T1000 (cell line): Measurements from ENCODE around the gene PLA2R1.
"Not testable (repeated sequence)": the region's sequence is repeated elsewhere in the genome, so short reads cannot be mapped to it uniquely, and the experiment has no call there.

Source experiments
- DNase-seq: peaks from one replicate; lab custom pipeline; 2025; ENCODE audit warnings: mixed read lengths; lab: John Stamatoyannopoulos, UW

The PLA2R1 gene

DNA sequence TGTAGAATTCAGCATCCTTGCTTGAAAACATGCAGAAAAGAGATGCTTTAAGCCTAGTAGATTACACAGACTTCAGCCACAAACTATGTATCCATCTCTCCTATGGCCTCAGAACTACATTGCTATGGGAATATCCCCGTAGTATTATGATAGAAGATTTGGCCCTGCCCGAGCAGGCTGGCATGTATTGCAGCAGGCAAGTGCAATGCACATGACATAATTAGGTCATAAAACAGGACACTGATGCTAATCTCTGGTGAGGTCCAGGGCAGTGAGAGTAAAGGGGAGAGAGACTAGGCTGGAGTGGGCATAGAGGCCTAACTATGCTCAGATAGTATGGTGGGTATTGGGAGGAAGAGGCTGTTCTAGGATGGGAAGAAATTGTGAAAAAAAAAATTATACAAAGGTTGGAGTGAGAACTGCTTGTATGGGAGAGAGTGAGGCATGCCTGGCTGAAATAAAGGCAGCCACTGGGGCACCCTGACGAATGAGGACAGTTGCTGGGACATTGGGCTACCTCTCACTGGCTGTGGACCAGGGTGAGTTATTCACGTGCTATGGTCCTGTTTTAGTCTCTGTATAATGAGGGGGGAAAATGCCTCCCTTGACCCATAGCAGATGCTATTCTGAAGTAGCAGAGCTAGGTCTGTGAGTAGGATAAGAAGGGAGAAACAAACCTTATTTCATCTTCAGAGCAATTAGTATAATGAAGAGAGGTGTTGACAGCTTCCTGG, 1.6 kb upstream of the PLA2R1 start:
- no peak for DNase-seq

- no peak for DNase-seq
Measured at GRCh38 chr2:160063271-160063670, 856 bp upstream of the PLA2R1 start.

DNA sequence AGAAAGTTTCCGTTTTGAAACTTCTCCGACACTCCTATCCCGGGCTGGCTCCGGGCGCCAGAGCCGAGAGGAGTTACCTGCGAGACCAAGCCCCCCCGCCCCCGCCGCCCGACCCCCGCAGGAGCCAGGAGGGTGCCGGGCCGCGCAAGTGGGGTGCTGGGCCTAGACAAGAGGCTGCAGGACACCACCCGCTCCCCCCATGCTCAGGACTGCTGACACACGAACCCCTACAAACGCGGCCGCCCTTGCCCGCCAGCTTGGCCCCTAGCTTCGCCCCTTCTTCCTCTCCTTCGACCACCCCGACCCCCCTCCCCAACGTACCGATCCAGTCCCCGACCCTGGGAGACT, 497 bp downstream of the PLA2R1 start:
- no peak for DNase-seq

DNA sequence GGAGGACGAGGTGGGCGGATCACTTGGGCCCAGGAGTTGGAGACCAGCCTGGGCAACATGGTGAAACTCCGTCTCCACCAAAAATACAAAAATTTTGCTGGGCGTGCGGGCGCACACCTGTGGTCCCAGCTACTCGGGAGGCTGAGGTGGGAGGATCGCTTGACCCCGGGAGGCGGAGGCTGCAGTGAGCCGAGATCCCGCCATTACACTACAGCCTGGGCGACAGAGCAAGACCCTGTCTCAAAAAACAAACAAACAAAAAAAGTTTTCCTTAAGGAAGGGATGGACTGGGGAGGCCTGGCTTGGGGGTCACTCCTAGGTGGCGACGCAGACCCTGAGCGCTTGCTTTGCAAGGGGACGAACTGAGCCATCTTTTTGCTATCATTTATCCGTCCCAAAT, 882 bp downstream of the PLA2R1 start:
- no peak for DNase-seq

GRCh38 chr2:160060297-160060696, 2.1 kb downstream of the PLA2R1 start:
- no peak for DNase-seq

- DNase-seq = no peak
Measured at GRCh38 chr2:160057356-160057755, 5.1 kb downstream of the PLA2R1 start.

DNA sequence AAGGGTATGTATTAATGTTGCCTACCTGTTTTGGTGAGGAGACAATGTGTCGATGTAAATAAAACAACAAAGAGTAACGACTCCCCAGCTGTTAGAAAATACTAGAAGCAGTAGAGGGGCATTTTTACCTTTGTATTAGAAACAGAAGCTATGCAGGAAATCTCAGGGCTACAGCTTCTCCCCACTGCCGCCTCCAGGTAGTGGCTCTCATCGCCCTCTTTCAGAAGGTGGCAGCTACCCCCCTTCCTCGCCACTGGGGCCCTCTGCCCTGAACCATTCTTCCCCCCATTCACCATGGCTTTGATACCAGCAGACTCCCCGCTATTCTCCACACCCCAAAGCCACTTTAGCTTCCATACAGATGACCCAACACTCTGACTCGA, 6.7 kb downstream of the PLA2R1 start:
- no peak for DNase-seq

DNA sequence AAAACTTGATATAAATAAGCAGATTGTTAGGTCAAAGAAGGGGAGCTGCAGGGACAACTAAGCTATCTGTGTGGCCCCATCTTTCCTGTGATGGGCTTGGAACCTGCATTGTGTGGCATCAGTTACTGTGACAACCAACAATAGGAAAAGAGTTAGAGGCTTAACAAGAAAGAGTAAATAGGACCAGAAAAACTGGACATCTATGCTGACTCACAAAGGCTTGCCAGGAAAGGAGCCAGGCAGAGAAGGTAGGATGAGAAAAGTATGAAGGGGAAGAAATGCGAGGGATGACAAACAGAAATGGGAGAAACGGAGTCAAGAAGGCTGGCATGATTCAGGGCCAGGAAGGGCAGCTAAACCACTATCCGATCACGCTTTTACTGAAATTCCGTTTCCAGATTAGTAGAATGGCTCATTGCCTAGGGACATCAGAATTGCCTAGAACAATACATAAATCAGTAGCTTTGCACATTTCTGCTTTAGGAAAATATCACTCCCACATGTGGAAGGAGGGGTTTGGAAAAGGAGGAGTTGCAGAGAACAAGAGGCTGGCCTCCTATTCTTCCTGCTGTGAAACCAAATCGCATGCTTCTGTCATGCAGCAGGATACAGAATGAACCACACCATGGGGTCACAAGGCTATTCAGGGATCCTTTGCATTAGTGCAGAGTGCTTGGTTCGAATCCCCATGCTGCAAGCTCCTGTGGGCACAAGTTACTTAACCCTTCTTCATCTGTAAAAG, 7.3 kb downstream of the PLA2R1 start:
- no peak for DNase-seq

- DNase-seq = no peak
Measured at GRCh38 chr2:160053946-160054345, 8.5 kb downstream of the PLA2R1 start.

DNA sequence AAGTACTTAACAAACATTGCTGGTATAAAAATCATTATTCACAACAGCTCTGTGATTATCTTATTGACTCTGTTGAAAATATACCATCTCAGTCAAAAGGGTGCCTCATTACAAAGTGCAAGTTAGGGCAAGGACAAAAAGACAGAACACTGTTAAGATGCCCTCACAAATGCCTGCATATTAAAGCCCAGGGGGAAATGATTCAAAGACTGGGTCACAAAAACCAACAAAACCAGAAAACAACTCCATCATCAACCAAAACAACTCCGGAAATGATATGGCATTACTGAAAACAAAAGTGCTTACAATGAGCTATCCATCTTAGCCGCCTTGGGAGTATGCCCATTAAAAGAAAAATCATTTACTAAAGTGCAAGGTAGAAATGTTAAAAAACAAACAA, 9.9 kb downstream of the PLA2R1 start:
- no peak for DNase-seq

GRCh38 chr2:160051371-160051800, 11.0 kb downstream of the PLA2R1 start:
- DNase-seq = no peak

DNA sequence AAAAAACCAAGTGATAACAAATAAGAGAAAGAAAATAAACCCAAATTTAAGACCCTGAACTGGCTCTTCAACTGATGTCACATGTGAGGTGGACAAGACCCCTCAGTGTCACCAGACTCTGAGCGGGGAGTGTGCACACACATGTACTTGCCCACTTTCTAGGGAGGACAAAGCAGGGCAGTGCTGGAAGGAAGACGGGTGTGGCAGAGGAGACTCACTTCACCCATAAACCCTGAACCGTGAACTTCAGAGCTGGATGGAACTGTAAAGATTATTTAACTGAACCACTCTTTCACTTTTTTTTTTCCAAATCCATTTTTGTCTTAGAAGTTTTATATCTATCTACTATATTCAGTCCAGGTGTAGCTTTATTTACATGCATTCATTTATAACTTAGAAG, 12.3 kb downstream of the PLA2R1 start:
- DNase-seq = no peak

- DNase-seq = no peak
Measured at GRCh38 chr2:160045703-160046210, 16.7 kb downstream of the PLA2R1 start.

DNA sequence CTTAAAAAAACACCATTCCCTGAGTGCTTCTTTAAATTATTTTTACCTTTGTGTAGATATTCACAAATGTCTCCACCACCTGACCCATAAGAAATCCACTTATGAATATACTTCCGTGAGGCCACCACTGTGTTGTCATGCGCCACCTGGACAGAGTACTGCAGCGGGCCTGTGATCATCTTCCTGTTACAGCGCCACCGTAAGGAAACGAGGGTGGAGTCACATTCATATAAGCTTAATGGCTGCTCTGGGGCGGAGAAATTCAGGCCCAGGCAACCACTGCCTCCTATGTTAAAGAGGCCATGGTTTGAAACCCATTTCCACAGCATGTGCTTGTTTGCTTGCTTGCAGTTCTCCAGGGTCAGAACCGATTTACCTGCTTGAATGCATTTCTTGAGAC, 17.7 kb downstream of the PLA2R1 start:
- DNase-seq = no peak

- no peak for DNase-seq
Measured at GRCh38 chr2:160043265-160043664, 19.1 kb downstream of the PLA2R1 start.

DNA sequence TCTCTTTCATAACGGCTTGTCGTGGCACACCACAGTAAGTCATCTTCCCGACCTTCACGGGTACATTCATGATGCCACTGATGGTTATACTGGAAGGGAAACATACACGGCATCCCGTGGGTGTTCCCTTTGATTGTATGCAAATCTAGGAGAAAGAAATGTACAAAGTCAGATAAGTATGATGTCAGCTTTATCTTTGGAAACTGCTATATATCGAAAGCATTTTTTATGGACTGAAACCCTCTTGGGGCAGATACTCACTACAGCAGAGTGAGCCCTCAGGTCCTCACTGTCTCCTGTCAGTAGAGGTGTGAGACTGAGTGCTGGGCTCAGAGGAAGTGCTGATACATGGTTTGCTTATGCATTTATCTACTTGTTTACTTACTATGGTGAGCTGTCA, 20.4 kb downstream of the PLA2R1 start:
- DNase-seq = no peak

- DNase-seq = no peak
Measured at GRCh38 chr2:160041091-160041490, 21.3 kb downstream of the PLA2R1 start.

GRCh38 chr2:160039166-160039903, 23.1 kb downstream of the PLA2R1 start:
- DNase-seq = peak; percentile 49

GRCh38 chr2:160038662-160039061, 23.8 kb downstream of the PLA2R1 start:
- not testable (repeated sequence) for DNase-seq

GRCh38 chr2:160036736-160037135, 25.7 kb downstream of the PLA2R1 start:
- DNase-seq = no peak

DNA sequence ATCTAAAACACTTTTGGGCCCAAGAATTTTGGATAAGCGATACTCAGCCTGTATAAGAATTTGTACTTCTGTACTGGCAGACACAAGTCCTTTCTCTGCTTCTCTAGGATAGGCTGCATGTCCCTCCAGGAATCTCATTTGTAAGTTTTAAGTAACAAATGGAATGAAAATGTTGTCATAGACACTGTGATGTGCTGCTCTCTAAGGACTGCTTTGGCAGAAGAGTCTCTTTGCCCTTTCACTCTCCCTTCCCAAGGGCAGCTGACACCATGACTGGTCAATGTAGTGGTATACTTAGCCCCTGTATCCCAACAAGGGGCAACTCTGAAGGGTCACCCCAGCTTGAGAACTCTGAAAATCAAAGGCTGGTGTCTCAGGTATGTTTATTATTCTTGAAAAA, 27.3 kb downstream of the PLA2R1 start:
- no peak for DNase-seq

- no peak for DNase-seq
Measured at GRCh38 chr2:160034396-160034795, 28.0 kb downstream of the PLA2R1 start.
